H1 (cell line): ENCODE results near the gene GRIFIN. TPM values are rescaled to one million over a fixed set of nuclear protein-coding genes. Genes with fewer than 3 reads are reported as not detected.

ENCODE experiments used
- CTCF ChIA-PET: fragments of 300-600 bp; sonication (Branson Sonifier 250); formaldehyde crosslinking; loops from one replicate; lab custom pipeline; 2021; ENCODE audit not compliant: partially characterized antibody; lab: Charles Lee
- POLR2A ChIA-PET: fragments of 300-600 bp; sonication (Branson Sonifier 250); formaldehyde crosslinking; loops from one replicate; lab custom pipeline; 2021; ENCODE audit warnings: inconsistent platforms; ENCODE audit not compliant: partially characterized antibody; lab: Charles Lee
- DNase-seq, 2 experiments: peaks; one replicate each; pipeline versions ENCODE4 v3.0.0 to v3.0.0-alpha.2; 2010 to 2022; ENCODE audit warnings: low spot score in 2 of 2, low read depth in 1 of 2, mixed read lengths in 1 of 2
- FAIRE-seq: peaks from 2 replicates; lab custom pipeline; 2011; peaks lifted over from hg19 to GRCh38; lab: Jason Lieb, UNC
- H2AFZ ChIP-seq: 2 replicates; pipeline ENCODE4 v1.8.1; 2012; ENCODE audit warnings: low read length, inconsistent platforms
- H2AK5ac ChIP-seq: 2 replicates; pipeline ENCODE4 v1.6.1; 2013; ENCODE audit warnings: low read depth, low read length
- H2BK120ac ChIP-seq: replicated peaks from 2 replicates; pipeline ENCODE3; 2013; ENCODE audit warnings: low read depth, low read length, inconsistent platforms
- H2BK12ac ChIP-seq: 2 replicates; pipeline ENCODE4 v1.6.1; 2013; ENCODE audit warnings: low read depth, low read length
- H2BK15ac ChIP-seq: 2 replicates; pipeline ENCODE4 v1.6.1; 2013; ENCODE audit warnings: low read length
- H2BK20ac ChIP-seq: 2 replicates; pipeline ENCODE4 v1.6.1; 2013; ENCODE audit warnings: low read length
- H2BK5ac ChIP-seq: 2 replicates; pipeline ENCODE4 v1.6.1; 2013; ENCODE audit warnings: low read depth, low read length
- H3K14ac ChIP-seq: 2 replicates; pipeline ENCODE4 v1.6.1; 2013; ENCODE audit warnings: inconsistent platforms; ENCODE audit not compliant: insufficient read length
- H3K18ac ChIP-seq: 2 replicates; pipeline ENCODE4 v1.6.1; 2013; ENCODE audit warnings: low read length; ENCODE audit errors: extremely low read depth
- H3K23ac ChIP-seq: 2 replicates; pipeline ENCODE4 v1.6.1; 2013; ENCODE audit warnings: inconsistent platforms; ENCODE audit not compliant: insufficient read length
- H3K23me2 ChIP-seq: 2 replicates; pipeline ENCODE4 v1.6.1; 2013; ENCODE audit warnings: low read depth, low read length
- H3K27ac ChIP-seq: 2 replicates; pipeline ENCODE4 v1.6.1; 2011; ENCODE audit warnings: low read depth, low read length, inconsistent platforms
- H3K27me3 ChIP-seq, 4 experiments: replicated peaks in 1 of 4; 1 replicate in 1 of 4; 2 replicates in 3 of 4; pipeline versions ENCODE4 v1.6.1 to v1.8.1; 2011 to 2013; ENCODE audit warnings: low read length in 3 of 4, mild to moderate bottlenecking in 3 of 4, inconsistent platforms in 2 of 4, mixed read lengths in 2 of 4, moderate library complexity in 1 of 4; ENCODE audit not compliant: control insufficient read depth in 3 of 4, insufficient read depth in 3 of 4; ENCODE audit errors: extremely low read depth in 1 of 4
- H3K36me3 ChIP-seq, 4 experiments: 2 replicates each; pipeline versions ENCODE4 v1.6.1 to v1.8.1; 2011 to 2013; ENCODE audit warnings: mild to moderate bottlenecking in 4 of 4, low read length in 3 of 4, moderate library complexity in 2 of 4, control low read depth in 1 of 4, inconsistent platforms in 1 of 4; ENCODE audit not compliant: insufficient read depth in 4 of 4, control insufficient read depth in 2 of 4
- H3K4ac ChIP-seq: replicated peaks from 2 replicates; pipeline ENCODE3; 2013; ENCODE audit warnings: low read length, low read depth, mixed read lengths, inconsistent platforms; ENCODE audit not compliant: insufficient read length
- H3K4me1 ChIP-seq, 4 experiments: replicated peaks in 1 of 4; 1 replicate in 1 of 4; 2 replicates in 3 of 4; pipeline versions ENCODE4 v1.6.1 to v1.8.1; 2011 to 2013; ENCODE audit warnings: low read length in 3 of 4, inconsistent platforms in 2 of 4, mixed read lengths in 1 of 4; ENCODE audit not compliant: insufficient read depth in 4 of 4, control insufficient read depth in 3 of 4
- H3K4me2 ChIP-seq, 2 experiments: 2 replicates each; pipeline versions ENCODE4 v1.6.1 to v1.8.1; 2011 to 2013; ENCODE audit warnings: low read depth in 2 of 2, low read length in 2 of 2, control low read depth in 1 of 2, inconsistent platforms in 1 of 2, mild to moderate bottlenecking in 1 of 2; ENCODE audit not compliant: insufficient read depth in 1 of 2
- H3K4me3 ChIP-seq, 4 experiments: fragments of 200-600, 300-600 bp in 1 of 4; sonication (generic), shearing (Covaris generic), sonication (Bioruptor Twin) in 1 of 4; 2 replicates each; pipeline versions ENCODE4 v1.5.1 to v1.8.1; 2011 to 2016; ENCODE audit warnings: low read length in 4 of 4, low read depth in 3 of 4, control low read depth in 2 of 4, inconsistent platforms in 2 of 4, mild to moderate bottlenecking in 2 of 4, mixed read lengths in 1 of 4, moderate library complexity in 1 of 4; ENCODE audit not compliant: insufficient read depth in 2 of 4; ENCODE audit errors: extremely low read depth in 1 of 4
- H3K56ac ChIP-seq: replicated peaks from 2 replicates; pipeline ENCODE3; 2013; ENCODE audit warnings: low read depth, mild to moderate bottlenecking, mixed read lengths, low read length, inconsistent platforms; ENCODE audit not compliant: insufficient read length
- H3K79me1 ChIP-seq: 2 replicates; pipeline ENCODE4 v1.6.1; 2013; ENCODE audit warnings: low read depth, low read length, control low read depth
- H3K79me2 ChIP-seq, 2 experiments: 2 replicates each; pipeline versions ENCODE4 v1.6.1 to v1.8.1; 2012 to 2013; ENCODE audit warnings: low read length in 2 of 2, mild to moderate bottlenecking in 2 of 2, inconsistent platforms in 1 of 2; ENCODE audit not compliant: insufficient read depth in 2 of 2, control insufficient read depth in 1 of 2
- H3K9ac ChIP-seq, 4 experiments: replicated peaks in 1 of 4; 1 replicate in 1 of 4; 2 replicates in 3 of 4; pipeline versions ENCODE4 v1.6.1 to v1.8.1; 2011 to 2013; ENCODE audit warnings: low read depth in 3 of 4, low read length in 3 of 4, control low read depth in 2 of 4, mild to moderate bottlenecking in 2 of 4, moderate library complexity in 2 of 4, inconsistent platforms in 1 of 4; ENCODE audit errors: extremely low read depth in 1 of 4
- H3K9me3 ChIP-seq, 2 experiments: 2 replicates each; pipeline versions ENCODE4 v1.6.1 to v1.8.1; 2012 to 2013; ENCODE audit warnings: mild to moderate bottlenecking in 2 of 2, moderate library complexity in 2 of 2, control low read depth in 1 of 2, inconsistent platforms in 1 of 2, low read depth in 1 of 2, low read length in 1 of 2, mixed read lengths in 1 of 2; ENCODE audit not compliant: insufficient read depth in 2 of 2
- H4K20me1 ChIP-seq, 2 experiments: replicated peaks in 1 of 2; 2 replicates each; pipeline versions ENCODE3 to v1.8.1; 2011 to 2013; ENCODE audit warnings: inconsistent platforms in 2 of 2, low read length in 2 of 2, mild to moderate bottlenecking in 1 of 2; ENCODE audit not compliant: insufficient read depth in 2 of 2, control insufficient read depth in 1 of 2
- H4K5ac ChIP-seq: 2 replicates; pipeline ENCODE4 v1.6.1; 2013; ENCODE audit warnings: low read length, low read depth, mixed read lengths, inconsistent platforms; ENCODE audit not compliant: insufficient read length
- H4K8ac ChIP-seq: 2 replicates; pipeline ENCODE4 v1.8.0; 2013; ENCODE audit warnings: mild to moderate bottlenecking, moderate library complexity, low read length, inconsistent platforms; ENCODE audit not compliant: insufficient read depth; ENCODE audit errors: extremely low read depth
- H4K91ac ChIP-seq: replicated peaks from 2 replicates; pipeline ENCODE3; 2013; ENCODE audit warnings: low read length, mixed read lengths, inconsistent platforms; ENCODE audit not compliant: insufficient read length
- ASH2L ChIP-seq: fragments of 200-600, 300-600 bp; sonication (generic); IDR thresholded peaks from one replicate; pipeline ENCODE4 v1.7.1; 2017; ENCODE audit warnings: low read length
- EZH2 ChIP-seq: fragments of 200-600 bp; sonication (generic); IDR thresholded peaks from 2 replicates; pipeline ENCODE4 v1.7.1; 2012; ENCODE audit warnings: low read depth, mild to moderate bottlenecking, moderate library complexity, low read length, inconsistent platforms; ENCODE audit not compliant: severe bottlenecking
- FOSL1 ChIP-seq: IDR thresholded peaks from 2 replicates; pipeline ENCODE4 v1.6.1; 2011; ENCODE audit warnings: mild to moderate bottlenecking, low read depth, low read length, moderate library complexity; ENCODE audit not compliant: insufficient read depth
- HDAC2 ChIP-seq, 2 experiments: fragments of 300-600 bp in 1 of 2; sonication (generic) in 1 of 2; IDR thresholded peaks; 2 replicates each; pipeline ENCODE4 v1.6.1; 2011 to 2012; ENCODE audit warnings: low read depth in 2 of 2, low read length in 2 of 2, mild to moderate bottlenecking in 2 of 2, moderate library complexity in 2 of 2, borderline replicate concordance in 1 of 2, inconsistent platforms in 1 of 2
- WGBS, 2 experiments: shearing (Covaris generic) in 1 of 2; methylation state at CpG; one replicate each; pipeline versions ENCODE4 v1.1.6 to v1.1.7; 2013 to 2015; ENCODE audit warnings: low lambda C conversion rate in 2 of 2, mixed read lengths in 2 of 2, inconsistent platforms in 1 of 2, low coverage in 1 of 2, missing lambda C conversion rate in 1 of 2; ENCODE audit not compliant: insufficient replicate concordance in 2 of 2, insufficient coverage in 1 of 2, insufficient read length in 1 of 2; ENCODE audit errors: extremely low coverage in 1 of 2, missing lambda C conversion rate in 1 of 2; 5-methylcytosine and 5-hydroxymethylcytosine counted together
- polyA plus RNA-seq, 7 experiments: library from polyadenylated mRNA; depleted of rRNA in 3 of 7; stranded (reverse) in 5 of 7; unstranded in 2 of 7; fragments of >200 nt in 5 of 7; fragments of 200-250 nt in 2 of 7; gene quantifications; 1 replicate in 5 of 7; 2 replicates in 1 of 7; 4 replicates in 1 of 7; pipeline versions ENCODE4 v1.2.1 to v1.2.3, GENCODE V29; 2011 to 2013; ENCODE audit warnings: missing spikeins in 2 of 7, mixed read lengths in 2 of 7
- total RNA-seq: library from RNA; stranded (reverse); fragmentation: NEBNext Ultra II Directional; extraction: Animal tissue kit (Norgen Biotek cat#: 25700); gene quantifications from 2 replicates; pipeline ENCODE4 v1.2.1, GENCODE V29; 2021

Gene GRIFIN
- total and polyA plus RNA-seq, 2 of the 8 experiments (the other 6 are each of a cell fraction or from before 2014, with no cell fraction given) = not detected

DNA sequence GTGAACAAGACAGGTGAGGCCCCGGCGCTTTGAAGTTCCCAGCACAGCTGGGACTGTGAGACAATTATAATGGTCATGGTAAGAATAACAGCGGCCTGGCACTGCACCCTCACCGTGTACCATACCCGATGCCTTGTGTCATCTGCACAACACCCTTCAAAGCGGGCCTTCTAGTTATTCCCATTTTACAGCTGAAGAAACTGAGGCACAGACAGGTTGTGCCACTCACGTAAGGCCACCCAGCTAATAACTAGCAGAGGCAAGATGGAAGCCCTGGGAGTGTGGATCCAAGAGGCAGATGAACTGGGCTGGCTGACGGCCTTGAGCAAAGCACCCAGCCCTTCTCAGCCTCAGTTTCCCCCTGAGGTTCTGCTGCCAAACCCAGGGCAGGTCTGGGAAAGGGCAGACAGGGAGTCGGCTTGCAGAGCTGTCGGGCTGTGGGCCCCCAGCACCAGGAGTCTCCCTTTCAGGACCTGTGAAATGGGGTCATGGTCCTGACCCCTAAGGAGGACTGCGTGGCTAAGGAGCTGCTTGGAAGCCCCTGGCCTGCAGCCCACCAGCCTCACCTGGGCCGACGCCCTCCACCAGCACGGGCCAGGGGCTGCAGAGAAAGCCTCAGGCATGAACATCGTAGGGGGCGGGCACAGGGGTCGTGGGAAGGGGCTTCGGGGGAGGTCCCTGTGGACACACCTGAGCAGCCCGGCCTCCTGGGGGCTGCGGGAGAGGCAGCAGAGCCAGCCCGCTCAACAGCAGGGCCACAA is 28.1 kb upstream of the GRIFIN start:
- CTCF ChIA-PET = interaction anchor here (0.6 to 8.5 kb wide), 5 partner anchors 19 to 54 kb away, joined by 3 to 67 read pairs (median 3); no protein-coding TSS in a partner anchor
- no peak overlapping the region for H2AFZ ChIP-seq
- H2BK12ac ChIP-seq = no peak overlapping the region; the same call in 1 of the 2 replicates
- H3K56ac ChIP-seq = no peak overlapping the region
- H2BK120ac ChIP-seq = no peak overlapping the region
- H3K79me1 ChIP-seq = no peaks in the 10 kb centered on the region
- DNase-seq (no peak), FAIRE-seq (no peak)
- POLR2A ChIA-PET = interaction anchor here (0.5 to 1.5 kb wide), 2 partner anchors 14 to 37 kb away, joined by 3 read pairs; no protein-coding TSS in a partner anchor
- H4K8ac ChIP-seq = no peak overlapping the region; the same call in 1 of the 2 replicates
- no peak overlapping the region for H2BK20ac ChIP-seq
- peaks cover 0 to 24% (median 12%) of the 10 kb centered on the region in 4 experiments; a peak in 6 of 7 replicates for H3K4me1 ChIP-seq
- no peaks in the 10 kb centered on the region for H4K20me1 ChIP-seq
- H3K14ac ChIP-seq = no peak overlapping the region
- no peaks in the 10 kb centered on the region for H3K9me3 ChIP-seq
- H3K4ac ChIP-seq = no peak overlapping the region
- no peak overlapping the region for H2BK15ac ChIP-seq
- no peak overlapping the region for H3K4me2 ChIP-seq
- H2AK5ac ChIP-seq = no peak overlapping the region
- no peaks in the 10 kb centered on the region for H3K36me3 ChIP-seq
- no peak overlapping the region for H3K4me3 ChIP-seq
- no peak overlapping the region for H3K27ac ChIP-seq
- WGBS, 2 experiments = 90% methylated on average over 17 of the region's 21 CpGs; no CpG with 5 or more reads in 1 of the 2 experiments
- H2BK5ac ChIP-seq = no peak overlapping the region; the same call in 1 of the 2 replicates
- H3K79me2 ChIP-seq = no peaks in the 10 kb centered on the region
- no peak overlapping the region for H4K91ac ChIP-seq
- H3K27me3 ChIP-seq = no peaks in the 10 kb centered on the region
- no peak overlapping the region for H3K18ac ChIP-seq
- no peak overlapping the region for H4K5ac ChIP-seq
- no peaks in the 10 kb centered on the region for H3K23me2 ChIP-seq
- no peak overlapping the region for H3K9ac ChIP-seq
- no peak overlapping the region for H3K23ac ChIP-seq
- no peak for TF ChIP-seq EZH2
- no peak for TF ChIP-seq HDAC2 (IDR thresholded peaks at IDR 0.05; ENCODE audit: borderline replicate concordance in 1 of 2, low read depth in 2 of 2, low read length in 2 of 2)
- no peak for TF ChIP-seq ASH2L
- no peak for TF ChIP-seq FOSL1
